ENCODE data around the gene KCNK10.

- TF ChIP-seq ZNF488 (tag by site-specific recombination; IDR thresholded peaks at IDR 0.05) (no peak), CTCF (tag by site-specific recombination; IDR thresholded peaks at IDR 0.05) (no peak), ZBTB48 (tag by site-specific recombination; IDR thresholded peaks at IDR 0.05) (no peak), FEZF1 (tag by site-specific recombination; IDR thresholded peaks at IDR 0.05) (peak; percentile 77), ZBTB1 (tag by site-specific recombination; IDR thresholded peaks at IDR 0.05) (no peak)
- TF ChIP-seq, protein P1, sequence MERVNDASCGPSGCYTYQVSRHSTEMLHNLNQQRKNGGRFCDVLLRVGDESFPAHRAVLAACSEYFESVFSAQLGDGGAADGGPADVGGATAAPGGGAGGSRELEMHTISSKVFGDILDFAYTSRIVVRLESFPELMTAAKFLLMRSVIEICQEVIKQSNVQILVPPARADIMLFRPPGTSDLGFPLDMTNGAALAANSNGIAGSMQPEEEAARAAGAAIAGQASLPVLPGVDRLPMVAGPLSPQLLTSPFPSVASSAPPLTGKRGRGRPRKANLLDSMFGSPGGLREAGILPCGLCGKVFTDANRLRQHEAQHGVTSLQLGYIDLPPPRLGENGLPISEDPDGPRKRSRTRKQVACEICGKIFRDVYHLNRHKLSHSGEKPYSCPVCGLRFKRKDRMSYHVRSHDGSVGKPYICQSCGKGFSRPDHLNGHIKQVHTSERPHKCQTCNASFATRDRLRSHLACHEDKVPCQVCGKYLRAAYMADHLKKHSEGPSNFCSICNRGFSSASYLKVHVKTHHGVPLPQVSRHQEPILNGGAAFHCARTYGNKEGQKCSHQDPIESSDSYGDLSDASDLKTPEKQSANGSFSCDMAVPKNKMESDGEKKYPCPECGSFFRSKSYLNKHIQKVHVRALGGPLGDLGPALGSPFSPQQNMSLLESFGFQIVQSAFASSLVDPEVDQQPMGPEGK (tag by site-specific recombination; IDR thresholded peaks at IDR 0.05) = peak; percentile 69
Observed at GRCh38 chr14:88245321-88245720, 77.7 kb downstream of the KCNK10 start.

All from HEK293 (cell line).